ENCODE results near the gene ATP6AP1.

Gene ATP6AP1

GRCh38 chrX:154412468-154412867 lies 16.0 kb upstream of the ATP6AP1 start:
- peak overlapping the region; percentile 90 for H3K27ac ChIP-seq

GRCh38 chrX:154413142-154413541 lies 15.3 kb upstream of the ATP6AP1 start:
- no peak overlapping the region for H3K27ac ChIP-seq
- no peak for TF ChIP-seq CTCF (conservative IDR thresholded peaks at IDR 0.05)

More at GRCh38 chrX:154412468-154412867, 16.0 kb upstream of the ATP6AP1 start:
- TF ChIP-seq CTCF (conservative IDR thresholded peaks at IDR 0.05): no peak

GRCh38 chrX:154417157-154417556 lies 11.3 kb upstream of the ATP6AP1 start:
- no peak overlapping the region for H3K27ac ChIP-seq
- no peak for TF ChIP-seq CTCF (conservative IDR thresholded peaks at IDR 0.05)

- TF ChIP-seq CTCF (conservative IDR thresholded peaks at IDR 0.05): no peak
- H3K27ac ChIP-seq: no peak overlapping the region
Observed at GRCh38 chrX:154419189-154419588, 9.3 kb upstream of the ATP6AP1 start.

- no peak for TF ChIP-seq CTCF (conservative IDR thresholded peaks at IDR 0.05)
- H3K27ac ChIP-seq: no peak overlapping the region
Observed at GRCh38 chrX:154419688-154420401, 8.6 kb upstream of the ATP6AP1 start.

GRCh38 chrX:154420402-154420756 lies 8.1 kb upstream of the ATP6AP1 start:
- TF ChIP-seq CTCF (conservative IDR thresholded peaks at IDR 0.05): no peak
- H3K27ac ChIP-seq: no peak overlapping the region

GRCh38 chrX:154426916-154427770 lies 1.3 kb upstream of the ATP6AP1 start:
- no peak for TF ChIP-seq CTCF (conservative IDR thresholded peaks at IDR 0.05)
- no peak overlapping the region for H3K27ac ChIP-seq
